ENCODE measurements around the gene TNC.

TNC gene

DNA sequence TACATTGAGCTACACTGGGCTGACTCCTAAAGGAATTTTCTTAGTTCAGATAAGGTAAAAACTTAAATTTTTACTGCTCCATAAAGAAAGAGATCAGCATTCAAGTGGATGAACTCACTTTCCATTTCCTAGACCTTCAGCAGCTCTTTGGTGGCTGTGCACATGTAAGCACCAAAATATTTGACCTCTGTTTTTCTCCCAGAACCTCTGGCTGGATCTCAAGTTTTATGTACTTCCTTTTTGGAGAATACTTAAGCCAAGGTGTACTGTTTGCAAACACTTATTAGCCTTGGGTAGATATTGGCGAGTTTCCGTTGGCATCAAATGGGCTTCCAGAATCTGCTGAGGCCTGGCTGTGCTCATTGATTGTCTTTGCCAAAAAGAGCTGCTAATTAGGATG is 10.3 kb downstream of the TNC start:
- DNase-seq (ENCODE audit: extremely low spot score) = no peak
- ChIA-PET POLR2A (interaction anchor here (0.9 kb wide), 1 partner anchor 10 kb away, joined by 4 read pairs; the partner anchor contains the start of gene TNC), CTCF (no interaction called here)
- TF ChIP-seq, protein P1, sequence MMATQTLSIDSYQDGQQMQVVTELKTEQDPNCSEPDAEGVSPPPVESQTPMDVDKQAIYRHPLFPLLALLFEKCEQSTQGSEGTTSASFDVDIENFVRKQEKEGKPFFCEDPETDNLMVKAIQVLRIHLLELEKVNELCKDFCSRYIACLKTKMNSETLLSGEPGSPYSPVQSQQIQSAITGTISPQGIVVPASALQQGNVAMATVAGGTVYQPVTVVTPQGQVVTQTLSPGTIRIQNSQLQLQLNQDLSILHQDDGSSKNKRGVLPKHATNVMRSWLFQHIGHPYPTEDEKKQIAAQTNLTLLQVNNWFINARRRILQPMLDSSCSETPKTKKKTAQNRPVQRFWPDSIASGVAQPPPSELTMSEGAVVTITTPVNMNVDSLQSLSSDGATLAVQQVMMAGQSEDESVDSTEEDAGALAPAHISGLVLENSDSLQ (IDR thresholded peaks at IDR 0.05) = no peak
- TF ChIP-seq FOXM1 (IDR thresholded peaks at IDR 0.05; ENCODE audit: borderline replicate concordance) (no peak), HDGF (IDR thresholded peaks at IDR 0.05; ENCODE audit: borderline replicate concordance) (no peak), LEF1 (IDR thresholded peaks at IDR 0.05; ENCODE audit: borderline replicate concordance) (no peak), BHLHE40 (IDR thresholded peaks at IDR 0.05; ENCODE audit: borderline replicate concordance) (no peak), ZNF384 (IDR thresholded peaks at IDR 0.05) (no peak), SP1 (IDR thresholded peaks at IDR 0.05) (no peak), SUZ12 (IDR thresholded peaks at IDR 0.05) (no peak), ARNT (IDR thresholded peaks at IDR 0.05) (no peak), FOXK2 (IDR thresholded peaks at IDR 0.05) (no peak), TARDBP (IDR thresholded peaks at IDR 0.05) (no peak), CTBP1 (IDR thresholded peaks at IDR 0.05; ENCODE audit: borderline replicate concordance) (no peak), L3MBTL2 (conservative IDR thresholded peaks at IDR 0.05) (no peak), NFRKB (IDR thresholded peaks at IDR 0.05) (no peak)

DNA sequence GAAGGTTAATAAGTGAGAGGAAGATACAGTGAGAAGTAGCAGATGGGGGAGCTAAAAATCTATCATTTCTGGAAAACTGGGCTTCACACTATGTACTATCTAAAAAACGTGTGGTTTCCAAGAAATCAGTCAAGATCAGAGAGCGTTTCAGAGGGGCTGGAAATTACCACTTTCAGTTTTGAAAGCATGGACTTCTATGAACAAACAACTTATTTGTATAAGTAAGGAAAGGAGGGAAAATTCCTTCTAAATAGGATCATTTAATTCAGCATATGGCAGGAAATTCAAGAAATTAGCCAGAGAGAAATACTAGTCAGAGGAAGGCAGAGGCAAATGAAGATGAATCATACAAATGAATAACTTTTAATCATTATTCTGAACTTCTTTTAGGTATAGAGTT is 11.3 kb downstream of the TNC start:
- POLR2A ChIA-PET = no interaction called here
- DNase-seq (ENCODE audit: extremely low spot score) = no peak
- CTCF ChIA-PET = no interaction called here
- TF ChIP-seq L3MBTL2 (conservative IDR thresholded peaks at IDR 0.05) = no peak
- TF ChIP-seq SUZ12 (IDR thresholded peaks at IDR 0.05) = no peak
- TF ChIP-seq FOXK2 (IDR thresholded peaks at IDR 0.05) = no peak
- no peak for TF ChIP-seq FOXA1 (IDR thresholded peaks at IDR 0.05)
- no peak for TF ChIP-seq BHLHE40 (IDR thresholded peaks at IDR 0.05; ENCODE audit: borderline replicate concordance)
- TF ChIP-seq CTBP1 (IDR thresholded peaks at IDR 0.05; ENCODE audit: borderline replicate concordance) = no peak
- TF ChIP-seq SP1 (IDR thresholded peaks at IDR 0.05) = no peak
- TF ChIP-seq LEF1 (IDR thresholded peaks at IDR 0.05; ENCODE audit: borderline replicate concordance) = no peak
- no peak for TF ChIP-seq ELF4 (IDR thresholded peaks at IDR 0.05)

DNA sequence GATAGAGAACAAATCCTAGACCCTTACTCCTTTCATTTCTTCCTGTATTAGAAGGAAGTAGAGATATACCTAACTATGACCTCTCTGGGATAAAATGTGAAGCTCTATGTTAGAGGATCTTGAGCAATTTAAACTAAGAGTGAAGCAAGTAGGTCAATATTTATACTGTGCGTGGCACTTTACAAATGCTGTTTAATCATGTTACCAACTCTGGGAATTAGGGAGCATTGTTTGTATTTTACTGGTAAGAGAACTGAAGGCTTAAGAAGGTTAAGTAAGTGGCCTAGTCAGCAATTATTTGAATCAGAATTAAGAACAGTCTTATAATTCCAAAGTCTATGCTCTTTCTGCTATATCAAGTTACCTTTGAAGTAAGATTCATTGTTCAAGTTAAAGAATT is 12.0 kb downstream of the TNC start:
- ChIA-PET CTCF (no interaction called here), POLR2A (no interaction called here)
- DNase-seq (ENCODE audit: extremely low spot score) = no peak
- TF ChIP-seq TARDBP (IDR thresholded peaks at IDR 0.05) (no peak), FOXK2 (IDR thresholded peaks at IDR 0.05) (no peak), ELF4 (IDR thresholded peaks at IDR 0.05) (no peak)

DNA sequence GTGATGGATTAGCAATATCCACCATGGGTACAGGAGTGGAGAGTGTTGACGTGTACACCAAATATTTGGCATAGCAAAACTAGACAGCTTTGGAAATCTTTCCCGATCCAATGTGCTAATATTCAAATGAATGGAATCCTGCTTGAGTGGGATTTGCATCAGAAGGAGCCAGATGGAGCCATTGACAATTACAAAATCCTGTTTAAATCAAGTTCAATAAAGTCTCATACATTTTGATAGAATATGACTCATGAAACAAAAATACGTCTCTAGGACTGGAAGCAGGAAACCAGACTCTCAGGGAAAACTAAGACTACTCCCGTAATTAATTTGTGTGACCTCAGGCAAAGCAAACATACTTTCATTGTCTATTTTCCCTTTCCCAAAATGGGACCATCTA is 13.0 kb downstream of the TNC start:
- ChIA-PET POLR2A (interaction anchor here (1.6 kb wide), 1 partner anchor 13 kb away, joined by 5 read pairs; the partner anchor contains the start of gene TNC), CTCF (no interaction called here)
- TF ChIP-seq NFRKB (IDR thresholded peaks at IDR 0.05) = no peak
- no peak for TF ChIP-seq HDGF (IDR thresholded peaks at IDR 0.05; ENCODE audit: borderline replicate concordance)
- no peak for TF ChIP-seq BHLHE40 (IDR thresholded peaks at IDR 0.05; ENCODE audit: borderline replicate concordance)
- no peak for TF ChIP-seq L3MBTL2 (conservative IDR thresholded peaks at IDR 0.05)
- TF ChIP-seq SUZ12 (IDR thresholded peaks at IDR 0.05) = no peak
- no peak for TF ChIP-seq LEF1 (IDR thresholded peaks at IDR 0.05; ENCODE audit: borderline replicate concordance)
- TF ChIP-seq TARDBP (IDR thresholded peaks at IDR 0.05) = no peak
- TF ChIP-seq ELF4 (IDR thresholded peaks at IDR 0.05) = no peak
- no peak for TF ChIP-seq FOXK2 (IDR thresholded peaks at IDR 0.05)
- TF ChIP-seq ARNT (IDR thresholded peaks at IDR 0.05) = no peak
- TF ChIP-seq, protein P1 (IDR thresholded peaks at IDR 0.05) = no peak
- no peak for TF ChIP-seq ZNF384 (IDR thresholded peaks at IDR 0.05)
- TF ChIP-seq CTBP1 (IDR thresholded peaks at IDR 0.05; ENCODE audit: borderline replicate concordance) = no peak
- no peak for DNase-seq (ENCODE audit: extremely low spot score)

DNA sequence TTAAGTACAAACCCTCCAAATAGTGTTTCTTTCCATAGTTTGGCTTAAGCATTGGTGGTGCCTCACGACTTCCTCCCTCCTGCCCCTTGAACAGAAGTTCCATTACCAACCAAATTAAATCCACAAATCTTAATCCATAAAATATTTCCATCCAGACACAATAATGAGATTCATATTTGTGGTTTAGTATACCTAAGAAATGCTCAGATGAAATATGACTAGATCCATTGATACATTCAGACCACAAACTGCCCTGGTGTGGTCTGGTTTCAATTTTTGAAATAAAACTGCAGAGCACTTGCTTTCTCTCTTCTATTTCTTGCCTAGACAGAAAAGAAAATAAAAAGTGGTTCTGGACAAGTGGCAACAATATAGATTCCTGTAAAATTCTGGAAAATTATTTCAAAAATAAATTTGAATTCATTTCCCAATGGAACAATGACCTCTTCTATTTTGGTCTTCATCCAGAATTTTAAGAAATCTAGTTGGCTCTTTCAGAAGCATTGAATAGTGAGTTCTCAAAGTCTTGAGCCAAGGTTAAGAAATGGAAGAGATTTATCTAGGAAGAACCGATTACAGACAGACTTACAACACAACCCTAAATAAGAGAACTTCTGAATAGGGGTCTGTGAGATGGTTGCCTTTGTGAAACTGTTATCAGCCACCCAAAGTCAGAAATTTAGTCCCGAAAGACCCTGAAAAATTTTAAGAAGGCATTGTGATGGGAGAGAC is 14.0 kb downstream of the TNC start:
- TF ChIP-seq FOXM1 (IDR thresholded peaks at IDR 0.05; ENCODE audit: borderline replicate concordance) (no peak), SUZ12 (IDR thresholded peaks at IDR 0.05) (no peak), HDGF (IDR thresholded peaks at IDR 0.05; ENCODE audit: borderline replicate concordance) (no peak), ARNT (IDR thresholded peaks at IDR 0.05) (no peak), TARDBP (IDR thresholded peaks at IDR 0.05) (no peak), BHLHE40 (IDR thresholded peaks at IDR 0.05; ENCODE audit: borderline replicate concordance) (no peak), FOXA1 (IDR thresholded peaks at IDR 0.05) (no peak), CTBP1 (IDR thresholded peaks at IDR 0.05; ENCODE audit: borderline replicate concordance) (no peak), FOXK2 (IDR thresholded peaks at IDR 0.05) (no peak), LEF1 (IDR thresholded peaks at IDR 0.05; ENCODE audit: borderline replicate concordance) (no peak), ELF4 (IDR thresholded peaks at IDR 0.05) (no peak), L3MBTL2 (conservative IDR thresholded peaks at IDR 0.05) (no peak)
- TF ChIP-seq, protein P1 (IDR thresholded peaks at IDR 0.05) = no peak
- ChIA-PET POLR2A (interaction anchor here (1.6 kb wide), 1 partner anchor 14 kb away, joined by 5 read pairs; the partner anchor contains the start of gene TNC), CTCF (no interaction called here)
- DNase-seq (ENCODE audit: extremely low spot score) = no peak

DNA sequence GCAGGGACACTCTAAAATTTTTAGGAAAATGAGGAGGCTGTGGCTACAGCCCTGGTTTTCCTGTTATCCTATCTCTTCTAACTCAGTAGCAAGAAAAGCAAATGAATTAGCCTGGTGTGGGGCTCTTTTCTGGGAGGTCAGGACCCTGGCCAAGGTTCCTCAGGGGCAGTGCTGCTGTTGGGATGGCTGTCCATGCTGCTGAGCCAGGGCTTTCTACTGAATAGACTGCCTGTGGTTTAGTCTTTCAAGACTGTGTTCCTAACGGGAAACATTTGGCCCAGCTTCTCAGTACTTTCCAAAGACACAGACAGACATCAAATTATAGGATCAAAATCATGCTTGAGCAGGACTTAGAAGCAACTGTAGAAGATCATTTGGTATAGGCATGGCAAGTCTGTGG is 18.1 kb downstream of the TNC start:
- no peak for DNase-seq (ENCODE audit: extremely low spot score)
- ChIA-PET CTCF (no interaction called here), POLR2A (no interaction called here)
- TF ChIP-seq LEF1 (IDR thresholded peaks at IDR 0.05; ENCODE audit: borderline replicate concordance) (no peak), CTBP1 (IDR thresholded peaks at IDR 0.05; ENCODE audit: borderline replicate concordance) (no peak), FOXK2 (IDR thresholded peaks at IDR 0.05) (no peak), ELF4 (IDR thresholded peaks at IDR 0.05) (no peak), L3MBTL2 (conservative IDR thresholded peaks at IDR 0.05) (no peak), FOXA1 (IDR thresholded peaks at IDR 0.05) (no peak), HDGF (IDR thresholded peaks at IDR 0.05; ENCODE audit: borderline replicate concordance) (no peak), BHLHE40 (IDR thresholded peaks at IDR 0.05; ENCODE audit: borderline replicate concordance) (no peak), SP1 (IDR thresholded peaks at IDR 0.05) (no peak), NFRKB (IDR thresholded peaks at IDR 0.05) (no peak), SUZ12 (IDR thresholded peaks at IDR 0.05) (no peak), TARDBP (IDR thresholded peaks at IDR 0.05) (no peak)
- TF ChIP-seq, protein P1 (IDR thresholded peaks at IDR 0.05) = no peak

All from HEK293T (cell line).